ENCODE measurements around the gene HERC4.
"Not testable (repeated sequence)": the region's sequence is repeated elsewhere in the genome, so short reads cannot be mapped to it uniquely, and the experiment has no call there.

Gene HERC4

GRCh38 chr10:67883710-67884312, 191.3 kb downstream of the HERC4 start:
- DNase-seq (ENCODE audit: low read depth in 2 of 2) = no peak

- no peak for DNase-seq (ENCODE audit: low read depth in 2 of 2)
Measured at GRCh38 chr10:67878133-67878532, 196.9 kb downstream of the HERC4 start.

- not testable (repeated sequence) for DNase-seq (ENCODE audit: low read depth in 2 of 2)
Measured at GRCh38 chr10:67877421-67877820, 197.7 kb downstream of the HERC4 start.

GRCh38 chr10:67875340-67876238, 199.5 kb downstream of the HERC4 start:
- no peak for DNase-seq (ENCODE audit: low read depth in 2 of 2)

Measured in activated CD8-positive, alpha-beta memory T cell treated with anti-CD3 and anti-CD28 coated beads for 4 hours (primary cell).